Measurements from ENCODE around the gene LARGE1.

DNA sequence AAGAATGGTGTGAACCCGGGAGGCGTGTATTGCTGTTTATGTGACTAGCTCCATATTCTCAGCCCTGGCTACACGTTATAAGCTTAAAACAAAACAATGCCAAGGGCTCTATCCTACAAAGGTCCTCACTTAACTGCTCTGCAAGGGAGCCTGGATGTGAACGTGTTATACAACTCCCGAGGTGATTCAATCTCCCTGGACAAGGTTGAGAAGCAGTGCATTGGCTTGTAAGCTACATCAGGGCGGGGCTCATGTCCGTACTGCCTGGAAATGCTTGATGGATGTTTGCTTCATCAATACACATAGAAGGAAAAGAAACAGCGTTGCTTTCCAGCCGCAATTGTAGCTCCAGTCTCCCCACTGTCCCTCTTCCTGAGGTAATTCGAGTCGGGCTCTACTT, 605.2 kb downstream of the LARGE1 start:
- no peak for TF ChIP-seq CTCF (IDR thresholded peaks at IDR 0.05)
- TF ChIP-seq POLR2A (IDR thresholded peaks at IDR 0.05) = no peak
